Medulla oblongata (tissue), 1 donor: Measurements from ENCODE around the gene GNA14.
"Not testable (repeated sequence)": the region's sequence is repeated elsewhere in the genome, so short reads cannot be mapped to it uniquely, and the experiment has no call there.

Experiments
- DNase-seq: peaks from one replicate; pipeline ENCODE4 v3.0.0-alpha.2; 2015; ENCODE audit errors: extremely low spot score

The GNA14 gene

DNA sequence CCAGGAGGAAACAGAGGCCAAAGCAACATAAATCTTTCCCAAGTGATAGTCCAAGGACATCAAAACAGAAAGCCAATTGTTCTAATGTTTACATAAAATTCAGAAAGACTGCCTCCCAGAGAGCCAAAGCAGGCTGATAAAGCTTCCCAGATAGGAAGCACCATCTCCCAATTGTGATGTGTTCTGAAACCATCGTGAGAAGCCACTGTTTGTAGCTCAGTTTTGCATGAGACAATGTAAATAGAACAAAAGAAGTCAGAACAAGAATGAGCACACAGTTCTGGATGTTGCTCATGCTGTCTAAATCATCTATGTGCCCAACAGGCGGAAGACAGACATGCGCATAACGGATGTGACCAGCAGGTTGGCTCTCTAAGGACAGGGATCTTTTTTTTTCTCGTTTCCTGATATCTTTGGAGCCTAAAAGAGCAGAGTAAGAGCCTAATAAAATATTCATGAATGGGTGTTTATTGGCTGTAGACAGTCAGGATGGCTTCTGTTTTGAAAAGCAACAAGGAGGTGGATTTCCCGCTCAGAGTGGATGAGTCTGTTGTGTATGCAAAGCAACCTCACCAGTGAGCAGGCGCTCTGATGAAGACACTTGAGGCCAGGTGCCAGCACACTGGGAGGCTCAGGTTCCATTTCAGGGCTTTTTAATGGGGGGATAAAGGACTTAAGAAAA, 113.6 kb downstream of the GNA14 start:
- DNase-seq, result peak; percentile 87

GRCh38 chr9:77533671-77534070, 114.5 kb downstream of the GNA14 start:
- DNase-seq, result no peak

- no peak for DNase-seq
Observed at GRCh38 chr9:77532607-77533006, 115.5 kb downstream of the GNA14 start.

DNA sequence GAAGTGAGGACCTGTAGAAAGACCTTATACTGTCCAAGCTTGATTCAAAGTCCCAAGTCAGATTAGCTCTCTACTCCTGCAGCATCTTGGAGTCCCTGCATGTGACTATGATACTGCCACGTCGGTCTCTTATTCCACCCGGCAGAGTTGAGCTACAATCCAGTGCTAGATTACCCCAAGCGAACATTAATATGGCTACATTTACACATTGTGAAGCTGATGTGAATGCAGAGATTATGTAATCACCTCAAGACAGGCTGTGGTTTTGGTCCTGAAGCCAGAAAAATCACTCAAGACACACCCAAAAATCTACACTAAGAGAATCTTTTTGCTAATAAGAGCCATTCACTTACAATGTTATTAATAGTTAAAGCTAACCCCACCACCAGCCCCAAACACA, 116.7 kb downstream of the GNA14 start:
- no peak for DNase-seq

DNA sequence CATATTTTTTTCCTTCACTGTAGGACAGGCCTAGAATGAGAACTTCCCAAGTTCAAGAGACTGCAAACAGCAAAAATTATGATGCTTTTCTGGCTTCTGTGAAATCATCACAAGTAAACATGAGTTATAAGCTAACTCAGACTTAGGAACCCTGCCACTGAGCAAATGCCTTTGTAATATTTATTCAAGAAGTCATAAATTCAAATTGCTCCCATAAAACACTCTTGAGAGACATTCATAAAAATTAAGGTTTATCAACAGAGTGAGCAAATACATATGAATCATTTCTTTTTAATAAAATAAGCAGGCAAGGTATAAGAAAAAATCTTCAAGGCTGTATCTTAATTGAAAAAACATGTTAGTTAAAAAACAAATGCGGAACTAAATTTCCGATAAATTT, 124.2 kb downstream of the GNA14 start:
- DNase-seq, result no peak

GRCh38 chr9:77521091-77521490, 127.0 kb downstream of the GNA14 start:
- peak; percentile 92 for DNase-seq

DNA sequence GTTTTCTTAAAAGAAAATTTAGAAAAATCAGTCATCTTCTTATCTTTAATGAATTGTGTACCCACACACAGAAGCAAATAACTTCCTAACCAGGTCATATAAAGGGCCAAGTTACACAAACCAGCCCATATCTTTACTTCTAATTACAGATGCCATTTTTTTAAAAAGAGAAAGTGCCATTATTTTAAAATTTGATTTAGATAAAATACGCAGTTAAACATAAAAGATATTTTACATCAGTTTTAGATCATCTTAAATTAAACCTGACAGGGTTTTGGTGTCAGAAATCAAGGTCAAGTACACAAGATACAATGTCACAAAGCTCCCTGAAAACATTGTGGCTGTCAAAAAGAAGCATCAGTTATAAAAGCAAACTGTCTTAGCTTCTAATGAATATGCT, 129.4 kb downstream of the GNA14 start:
- DNase-seq, result no peak

GRCh38 chr9:77516781-77517180, 131.3 kb downstream of the GNA14 start:
- DNase-seq, result peak; percentile 64

DNA sequence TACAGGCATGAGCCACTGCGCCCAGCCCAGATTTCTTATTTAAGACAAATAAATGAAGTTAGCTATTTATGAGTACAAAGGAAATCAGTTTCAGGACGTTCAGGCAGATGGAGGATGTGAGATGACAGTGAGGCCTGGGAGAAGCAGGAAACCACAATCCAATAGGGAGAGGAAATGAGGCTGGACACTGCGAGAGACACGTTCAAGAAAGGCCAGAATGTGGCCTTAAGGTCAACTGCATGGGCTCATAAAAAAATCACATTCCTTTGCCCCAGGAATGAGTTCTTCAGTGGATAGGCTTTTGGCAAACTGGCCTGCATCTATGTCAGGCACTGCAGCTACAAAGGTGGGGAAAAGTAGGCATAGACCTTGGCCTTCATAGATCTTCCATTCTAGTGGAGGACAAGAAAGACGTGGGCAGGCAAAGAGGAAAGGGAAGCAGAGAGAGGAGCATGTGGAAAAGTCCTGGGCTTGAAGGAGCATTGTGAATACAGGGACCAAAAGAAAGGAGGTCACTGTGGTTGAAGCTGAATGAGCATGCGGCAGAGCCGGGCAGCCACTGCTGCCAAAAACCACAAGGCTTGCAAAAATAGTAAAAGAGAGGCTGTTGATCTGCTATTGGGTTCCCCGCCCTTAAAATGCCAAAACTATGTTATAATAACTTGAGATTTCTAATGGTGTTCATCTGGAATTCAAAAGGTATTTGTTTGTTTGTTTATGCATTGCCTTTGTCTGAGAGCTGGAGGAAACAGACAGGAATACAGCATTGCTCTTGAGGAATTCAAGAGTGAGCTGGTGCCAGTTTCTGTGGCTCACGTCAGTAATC, 133.0 kb downstream of the GNA14 start:
- DNase-seq, result peak; percentile 71

- no peak for DNase-seq
Observed at GRCh38 chr9:77513457-77513856, 134.7 kb downstream of the GNA14 start.

DNA sequence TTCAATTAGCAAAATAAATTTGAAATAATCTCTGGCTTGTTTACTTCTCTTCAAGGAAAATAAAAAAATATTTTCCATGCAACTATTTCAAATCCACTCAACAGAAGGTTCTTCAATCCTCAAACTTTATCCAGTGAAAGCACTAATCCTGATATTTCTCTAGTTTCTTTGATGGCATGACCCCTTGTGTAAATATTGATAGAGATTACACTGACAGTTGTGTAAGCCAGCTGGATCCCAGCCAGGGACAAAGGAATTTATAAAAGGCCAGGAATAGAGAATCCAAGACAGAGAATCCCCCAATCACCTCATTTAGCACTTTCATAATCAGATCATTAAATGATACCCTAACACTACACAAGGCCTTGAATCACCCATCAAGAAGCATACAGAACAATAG, 135.2 kb downstream of the GNA14 start:
- no peak for DNase-seq

DNA sequence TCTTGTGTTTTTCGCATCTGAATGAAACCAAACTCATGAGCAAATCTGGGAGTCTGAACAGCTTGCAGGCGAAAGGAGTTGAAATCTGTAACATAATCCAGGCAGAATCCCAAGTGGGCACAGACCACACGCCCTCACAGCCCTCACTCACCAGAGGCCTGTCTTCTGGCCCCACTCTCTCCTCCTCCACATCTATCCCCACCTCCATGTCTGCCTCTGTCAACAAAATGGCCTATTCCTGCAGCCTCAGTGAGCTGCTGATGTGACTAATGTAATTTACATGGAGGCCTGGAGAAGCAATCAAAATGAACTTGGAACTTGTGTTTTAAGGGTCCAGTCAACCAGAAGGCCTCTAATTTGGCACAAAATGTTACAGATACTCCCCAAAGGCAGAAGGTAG, 136.6 kb downstream of the GNA14 start:
- DNase-seq, result no peak

GRCh38 chr9:77510666-77511065, 137.5 kb downstream of the GNA14 start:
- no peak for DNase-seq

GRCh38 chr9:77508396-77508795, 139.7 kb downstream of the GNA14 start:
- DNase-seq, result no peak

GRCh38 chr9:77507212-77507961, 140.7 kb downstream of the GNA14 start:
- no peak for DNase-seq

GRCh38 chr9:77505232-77505631, 142.9 kb downstream of the GNA14 start:
- DNase-seq, result no peak

DNA sequence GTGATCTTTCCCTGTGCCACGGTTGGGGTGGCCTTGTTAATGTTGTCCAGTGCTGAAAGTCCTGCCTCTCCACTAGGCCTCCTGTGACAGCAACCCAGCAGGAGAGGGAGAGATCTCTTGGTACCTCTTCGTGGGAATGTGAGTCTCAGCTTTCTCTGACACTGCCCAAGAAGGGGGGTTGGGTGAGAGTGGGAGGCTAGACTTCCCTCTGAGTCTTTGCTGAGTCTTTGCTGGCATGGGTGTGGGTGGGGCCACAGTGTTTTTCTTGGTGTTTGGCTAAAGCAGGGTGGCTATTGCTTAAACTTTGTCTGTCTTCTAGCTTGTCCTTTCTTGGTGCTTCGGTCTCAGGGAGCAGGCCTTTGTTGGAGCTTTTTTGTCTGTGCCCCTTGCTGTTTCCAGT, 145.6 kb downstream of the GNA14 start:
- DNase-seq, result no peak

- DNase-seq, result no peak
Observed at GRCh38 chr9:77498891-77499290, 149.2 kb downstream of the GNA14 start.

GRCh38 chr9:77497322-77498198, 150.6 kb downstream of the GNA14 start:
- DNase-seq, result no peak

- peak; percentile 70 for DNase-seq
Observed at GRCh38 chr9:77495834-77496671, 152.1 kb downstream of the GNA14 start.

DNA sequence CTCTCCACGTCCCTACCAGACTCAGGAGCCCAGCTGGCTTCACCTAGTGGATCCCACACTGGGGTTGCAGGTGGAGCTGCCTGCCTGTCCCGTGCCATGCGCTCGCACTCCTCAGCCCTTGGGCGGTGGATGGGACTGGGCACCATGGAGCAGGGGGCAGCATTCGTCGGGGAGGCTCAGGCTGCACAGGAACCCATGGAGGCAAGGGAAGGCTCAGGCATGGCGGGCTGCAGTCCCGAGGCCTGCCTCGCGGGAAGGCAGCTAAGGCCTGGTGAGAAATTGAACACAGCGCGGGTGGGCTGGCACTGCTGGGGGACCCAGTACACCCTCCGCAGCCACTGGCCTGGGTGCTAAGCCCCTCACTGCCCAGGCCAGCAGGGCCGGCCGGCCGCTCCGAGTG, 157.8 kb downstream of the GNA14 start:
- not testable (repeated sequence) for DNase-seq
